Fibroblast of skin of right biceps (primary cell): ENCODE results near the gene EGFL8.
"Not testable (repeated sequence)": the region's sequence is repeated elsewhere in the genome, so short reads cannot be mapped to it uniquely, and the experiment has no call there.

Experiments used
- DNase-seq: peaks from one replicate; pipeline ENCODE4 v3.0.0-alpha.2; 2013

Gene EGFL8

GRCh38 chr6:32185681-32186131 lies 21.3 kb downstream of the EGFL8 start:
- peak; percentile 91 for DNase-seq

GRCh38 chr6:32186151-32186840 lies 21.9 kb downstream of the EGFL8 start:
- DNase-seq = not testable (repeated sequence)

GRCh38 chr6:32187009-32187709 lies 22.8 kb downstream of the EGFL8 start:
- no peak for DNase-seq

- DNase-seq = not testable (repeated sequence)
Observed at GRCh38 chr6:32187725-32188380, 23.5 kb downstream of the EGFL8 start.

- DNase-seq = peak; percentile 42
Observed at GRCh38 chr6:32188381-32189068, 24.1 kb downstream of the EGFL8 start.

GRCh38 chr6:32189069-32189741 lies 24.8 kb downstream of the EGFL8 start:
- no peak for DNase-seq

GRCh38 chr6:32189742-32190053 lies 25.3 kb downstream of the EGFL8 start:
- DNase-seq = no peak

- DNase-seq = peak; percentile 95
Observed at GRCh38 chr6:32190054-32190851, 25.9 kb downstream of the EGFL8 start, which contains the start of gene PBX2. Gene PBX2, minus strand, starts transcription at chr6:32190202. Its CDS starts 287 bp downstream, at chr6:32189915.

- no peak for DNase-seq
Observed at GRCh38 chr6:32190911-32191677, 26.7 kb downstream of the EGFL8 start.

GRCh38 chr6:32191696-32192607 lies 27.6 kb downstream of the EGFL8 start:
- DNase-seq = no peak

GRCh38 chr6:32192608-32193039 lies 28.2 kb downstream of the EGFL8 start, which contains the start of gene GPSM3:
Gene GPSM3, minus strand, starts transcription at chr6:32192643. Its CDS starts 130 bp downstream, at chr6:32192513.
- DNase-seq = peak; percentile 76

- DNase-seq = not testable (repeated sequence)
Observed at GRCh38 chr6:32193096-32193495, 28.7 kb downstream of the EGFL8 start.

GRCh38 chr6:32194388-32194787 lies 30.0 kb downstream of the EGFL8 start:
- DNase-seq = no peak

GRCh38 chr6:32194825-32195651 lies 30.6 kb downstream of the EGFL8 start:
- peak; percentile 67 for DNase-seq

- peak; percentile 100 for DNase-seq
Observed at GRCh38 chr6:32195652-32195901, 31.2 kb downstream of the EGFL8 start.

- DNase-seq = peak; percentile 91
Observed at GRCh38 chr6:32195902-32196681, 31.7 kb downstream of the EGFL8 start.

GRCh38 chr6:32196682-32197616 lies 32.6 kb downstream of the EGFL8 start:
- DNase-seq = no peak
